ENCODE measurements around the gene TLE6.

Gene TLE6

GRCh38 chr19:3024870-3025548 is 47.6 kb downstream of the TLE6 start:
- no peak overlapping the region for H3K4me3 ChIP-seq (replicated peaks; ENCODE audit: insufficient read depth, low read length)
- no peak for TF ChIP-seq CTCF (IDR thresholded peaks at IDR 0.05; ENCODE audit: insufficient read depth, low read length)
- TF ChIP-seq REST (IDR thresholded peaks at IDR 0.05; ENCODE audit: insufficient replicate concordance, low read depth): no peak
- TF ChIP-seq POLR2AphosphoS5 (IDR thresholded peaks at IDR 0.05; ENCODE audit: low read depth): no peak
- TF ChIP-seq SPI1 (IDR thresholded peaks at IDR 0.05; ENCODE audit: borderline replicate concordance, low read depth): no peak
- no peak for TF ChIP-seq GABPA (IDR thresholded peaks at IDR 0.05; ENCODE audit: low read depth)
- H3K27ac ChIP-seq (replicated peaks): no peak overlapping the region
- H3K27me3 ChIP-seq (ENCODE audit: insufficient read depth, poor library complexity, severe bottlenecking): peaks cover 49% of the 10 kb centered on the region
- no peak for DNase-seq (ENCODE audit: low read depth in 1 of 2, low spot score in 1 of 2)

- no peak overlapping the region for H3K4me3 ChIP-seq (replicated peaks; ENCODE audit: insufficient read depth, low read length)
- no peak for TF ChIP-seq GABPA (IDR thresholded peaks at IDR 0.05; ENCODE audit: low read depth)
- no peak for DNase-seq (ENCODE audit: low read depth in 1 of 2, low spot score in 1 of 2)
- peaks cover 53% of the 10 kb centered on the region for H3K27me3 ChIP-seq (ENCODE audit: insufficient read depth, poor library complexity, severe bottlenecking)
- no peak overlapping the region for H3K27ac ChIP-seq (replicated peaks)
These were observed 48.2 kb downstream of the TLE6 start for GRCh38 chr19:3025549-3025886.

- DNase-seq (ENCODE audit: low read depth in 1 of 2, low spot score in 1 of 2): no peak
- Histone ChIP-seq H3K27me3 (ENCODE audit: insufficient read depth, poor library complexity, severe bottlenecking) (peaks cover 59% of the 10 kb centered on the region), H3K4me3 (replicated peaks; ENCODE audit: insufficient read depth, low read length) (no peak overlapping the region), H3K27ac (replicated peaks) (no peak overlapping the region)
- no peak for TF ChIP-seq CTCF (IDR thresholded peaks at IDR 0.05; ENCODE audit: insufficient read depth, low read length)
- TF ChIP-seq SPI1 (IDR thresholded peaks at IDR 0.05; ENCODE audit: borderline replicate concordance, low read depth): no peak
- no peak for TF ChIP-seq GABPA (IDR thresholded peaks at IDR 0.05; ENCODE audit: low read depth)
- TF ChIP-seq POLR2AphosphoS5 (IDR thresholded peaks at IDR 0.05; ENCODE audit: low read depth): no peak
- TF ChIP-seq REST (IDR thresholded peaks at IDR 0.05; ENCODE audit: insufficient replicate concordance, low read depth): no peak
These were observed 49.4 kb downstream of the TLE6 start for GRCh38 chr19:3026768-3027167.

GRCh38 chr19:3027292-3027691 is 49.9 kb downstream of the TLE6 start:
- Histone ChIP-seq H3K4me3 (replicated peaks; ENCODE audit: insufficient read depth, low read length) (no peak overlapping the region), H3K27ac (replicated peaks) (no peak overlapping the region), H3K27me3 (ENCODE audit: insufficient read depth, poor library complexity, severe bottlenecking) (peaks cover 59% of the 10 kb centered on the region)
- DNase-seq (ENCODE audit: low read depth in 1 of 2, low spot score in 1 of 2): no peak
- TF ChIP-seq SPI1 (IDR thresholded peaks at IDR 0.05; ENCODE audit: borderline replicate concordance, low read depth) (no peak), CTCF (IDR thresholded peaks at IDR 0.05; ENCODE audit: insufficient read depth, low read length) (no peak), POLR2AphosphoS5 (IDR thresholded peaks at IDR 0.05; ENCODE audit: low read depth) (no peak), REST (IDR thresholded peaks at IDR 0.05; ENCODE audit: insufficient replicate concordance, low read depth) (no peak)
